H1 (cell line): ENCODE data around the gene GALNT5. TPM values are rescaled to one million over a fixed set of nuclear protein-coding genes. Genes with fewer than 3 reads are reported as not detected.

Experiments used
- CTCF ChIA-PET: fragments of 300-600 bp; sonication (Branson Sonifier 250); formaldehyde crosslinking; loops from one replicate; lab custom pipeline; 2021; ENCODE audit not compliant: partially characterized antibody; lab: Charles Lee
- POLR2A ChIA-PET: fragments of 300-600 bp; sonication (Branson Sonifier 250); formaldehyde crosslinking; loops from one replicate; lab custom pipeline; 2021; ENCODE audit warnings: inconsistent platforms; ENCODE audit not compliant: partially characterized antibody; lab: Charles Lee
- DNase-seq, 2 experiments: peaks; one replicate each; pipeline versions ENCODE4 v3.0.0 to v3.0.0-alpha.2; 2010 to 2022; ENCODE audit warnings: low spot score in 2 of 2, low read depth in 1 of 2, mixed read lengths in 1 of 2
- FAIRE-seq: peaks from 2 replicates; lab custom pipeline; 2011; peaks lifted over from hg19 to GRCh38; lab: Jason Lieb, UNC
- H2AFZ ChIP-seq: 2 replicates; pipeline ENCODE4 v1.8.1; 2012; ENCODE audit warnings: low read length, inconsistent platforms
- H2AK5ac ChIP-seq: 2 replicates; pipeline ENCODE4 v1.6.1; 2013; ENCODE audit warnings: low read depth, low read length
- H2BK120ac ChIP-seq: replicated peaks from 2 replicates; pipeline ENCODE3; 2013; ENCODE audit warnings: low read depth, low read length, inconsistent platforms
- H2BK12ac ChIP-seq: 2 replicates; pipeline ENCODE4 v1.6.1; 2013; ENCODE audit warnings: low read depth, low read length
- H2BK15ac ChIP-seq: 2 replicates; pipeline ENCODE4 v1.6.1; 2013; ENCODE audit warnings: low read length
- H2BK20ac ChIP-seq: 2 replicates; pipeline ENCODE4 v1.6.1; 2013; ENCODE audit warnings: low read length
- H2BK5ac ChIP-seq: 2 replicates; pipeline ENCODE4 v1.6.1; 2013; ENCODE audit warnings: low read depth, low read length
- H3K14ac ChIP-seq: 2 replicates; pipeline ENCODE4 v1.6.1; 2013; ENCODE audit warnings: inconsistent platforms; ENCODE audit not compliant: insufficient read length
- H3K18ac ChIP-seq: 2 replicates; pipeline ENCODE4 v1.6.1; 2013; ENCODE audit warnings: low read length; ENCODE audit errors: extremely low read depth
- H3K23ac ChIP-seq: 2 replicates; pipeline ENCODE4 v1.6.1; 2013; ENCODE audit warnings: inconsistent platforms; ENCODE audit not compliant: insufficient read length
- H3K23me2 ChIP-seq: 2 replicates; pipeline ENCODE4 v1.6.1; 2013; ENCODE audit warnings: low read depth, low read length
- H3K27ac ChIP-seq: 2 replicates; pipeline ENCODE4 v1.6.1; 2011; ENCODE audit warnings: low read depth, low read length, inconsistent platforms
- H3K27me3 ChIP-seq, 4 experiments: replicated peaks in 1 of 4; 1 replicate in 1 of 4; 2 replicates in 3 of 4; pipeline versions ENCODE4 v1.6.1 to v1.8.1; 2011 to 2013; ENCODE audit warnings: low read length in 3 of 4, mild to moderate bottlenecking in 3 of 4, inconsistent platforms in 2 of 4, mixed read lengths in 2 of 4, moderate library complexity in 1 of 4; ENCODE audit not compliant: control insufficient read depth in 3 of 4, insufficient read depth in 3 of 4; ENCODE audit errors: extremely low read depth in 1 of 4
- H3K36me3 ChIP-seq, 4 experiments: 2 replicates each; pipeline versions ENCODE4 v1.6.1 to v1.8.1; 2011 to 2013; ENCODE audit warnings: mild to moderate bottlenecking in 4 of 4, low read length in 3 of 4, moderate library complexity in 2 of 4, control low read depth in 1 of 4, inconsistent platforms in 1 of 4; ENCODE audit not compliant: insufficient read depth in 4 of 4, control insufficient read depth in 2 of 4
- H3K4ac ChIP-seq: replicated peaks from 2 replicates; pipeline ENCODE3; 2013; ENCODE audit warnings: low read length, low read depth, mixed read lengths, inconsistent platforms; ENCODE audit not compliant: insufficient read length
- H3K4me1 ChIP-seq, 4 experiments: replicated peaks in 1 of 4; 1 replicate in 1 of 4; 2 replicates in 3 of 4; pipeline versions ENCODE4 v1.6.1 to v1.8.1; 2011 to 2013; ENCODE audit warnings: low read length in 3 of 4, inconsistent platforms in 2 of 4, mixed read lengths in 1 of 4; ENCODE audit not compliant: insufficient read depth in 4 of 4, control insufficient read depth in 3 of 4
- H3K4me2 ChIP-seq, 2 experiments: 2 replicates each; pipeline versions ENCODE4 v1.6.1 to v1.8.1; 2011 to 2013; ENCODE audit warnings: low read depth in 2 of 2, low read length in 2 of 2, control low read depth in 1 of 2, inconsistent platforms in 1 of 2, mild to moderate bottlenecking in 1 of 2; ENCODE audit not compliant: insufficient read depth in 1 of 2
- H3K4me3 ChIP-seq, 4 experiments: fragments of 200-600, 300-600 bp in 1 of 4; sonication (generic), shearing (Covaris generic), sonication (Bioruptor Twin) in 1 of 4; 2 replicates each; pipeline versions ENCODE4 v1.5.1 to v1.8.1; 2011 to 2016; ENCODE audit warnings: low read length in 4 of 4, low read depth in 3 of 4, control low read depth in 2 of 4, inconsistent platforms in 2 of 4, mild to moderate bottlenecking in 2 of 4, mixed read lengths in 1 of 4, moderate library complexity in 1 of 4; ENCODE audit not compliant: insufficient read depth in 2 of 4; ENCODE audit errors: extremely low read depth in 1 of 4
- H3K56ac ChIP-seq: replicated peaks from 2 replicates; pipeline ENCODE3; 2013; ENCODE audit warnings: low read depth, mild to moderate bottlenecking, mixed read lengths, low read length, inconsistent platforms; ENCODE audit not compliant: insufficient read length
- H3K79me1 ChIP-seq: 2 replicates; pipeline ENCODE4 v1.6.1; 2013; ENCODE audit warnings: low read depth, low read length, control low read depth
- H3K79me2 ChIP-seq, 2 experiments: 2 replicates each; pipeline versions ENCODE4 v1.6.1 to v1.8.1; 2012 to 2013; ENCODE audit warnings: low read length in 2 of 2, mild to moderate bottlenecking in 2 of 2, inconsistent platforms in 1 of 2; ENCODE audit not compliant: insufficient read depth in 2 of 2, control insufficient read depth in 1 of 2
- H3K9ac ChIP-seq, 4 experiments: replicated peaks in 1 of 4; 1 replicate in 1 of 4; 2 replicates in 3 of 4; pipeline versions ENCODE4 v1.6.1 to v1.8.1; 2011 to 2013; ENCODE audit warnings: low read depth in 3 of 4, low read length in 3 of 4, control low read depth in 2 of 4, mild to moderate bottlenecking in 2 of 4, moderate library complexity in 2 of 4, inconsistent platforms in 1 of 4; ENCODE audit errors: extremely low read depth in 1 of 4
- H3K9me3 ChIP-seq, 2 experiments: 2 replicates each; pipeline versions ENCODE4 v1.6.1 to v1.8.1; 2012 to 2013; ENCODE audit warnings: mild to moderate bottlenecking in 2 of 2, moderate library complexity in 2 of 2, control low read depth in 1 of 2, inconsistent platforms in 1 of 2, low read depth in 1 of 2, low read length in 1 of 2, mixed read lengths in 1 of 2; ENCODE audit not compliant: insufficient read depth in 2 of 2
- H4K20me1 ChIP-seq, 2 experiments: replicated peaks in 1 of 2; 2 replicates each; pipeline versions ENCODE3 to v1.8.1; 2011 to 2013; ENCODE audit warnings: inconsistent platforms in 2 of 2, low read length in 2 of 2, mild to moderate bottlenecking in 1 of 2; ENCODE audit not compliant: insufficient read depth in 2 of 2, control insufficient read depth in 1 of 2
- H4K5ac ChIP-seq: 2 replicates; pipeline ENCODE4 v1.6.1; 2013; ENCODE audit warnings: low read length, low read depth, mixed read lengths, inconsistent platforms; ENCODE audit not compliant: insufficient read length
- H4K8ac ChIP-seq: 2 replicates; pipeline ENCODE4 v1.8.0; 2013; ENCODE audit warnings: mild to moderate bottlenecking, moderate library complexity, low read length, inconsistent platforms; ENCODE audit not compliant: insufficient read depth; ENCODE audit errors: extremely low read depth
- H4K91ac ChIP-seq: replicated peaks from 2 replicates; pipeline ENCODE3; 2013; ENCODE audit warnings: low read length, mixed read lengths, inconsistent platforms; ENCODE audit not compliant: insufficient read length
- ASH2L ChIP-seq: fragments of 200-600, 300-600 bp; sonication (generic); IDR thresholded peaks from one replicate; pipeline ENCODE4 v1.7.1; 2017; ENCODE audit warnings: low read length
- CBX8 ChIP-seq: fragments of 300-800, 300-1000 bp; sonication (generic); IDR thresholded peaks from 2 replicates; pipeline ENCODE4 v1.7.1; 2016; ENCODE audit warnings: low read depth, low read length, borderline replicate concordance
- CEBPB ChIP-seq: IDR thresholded peaks from 2 replicates; pipeline ENCODE4 v1.6.1; 2012; ENCODE audit warnings: low read depth, low read length
- GTF2F1 ChIP-seq: IDR thresholded peaks from 2 replicates; pipeline ENCODE4 v1.6.1; 2012; ENCODE audit warnings: low read depth, low read length, improper control_type of control experiment, borderline replicate concordance
- JUN ChIP-seq: IDR thresholded peaks from 2 replicates; pipeline ENCODE4 v1.6.1; 2011; ENCODE audit warnings: low read depth, mild to moderate bottlenecking, improper control_type of control experiment, low read length
- KDM5A ChIP-seq: fragments of 200-600 bp; IDR thresholded peaks from 2 replicates; pipeline ENCODE4 v1.7.1; 2012; ENCODE audit warnings: mild to moderate bottlenecking, low read length, inconsistent platforms, mixed read lengths
- NRF1 ChIP-seq: IDR thresholded peaks from 2 replicates; pipeline ENCODE4 v1.6.1; 2011; ENCODE audit warnings: mild to moderate bottlenecking, low read depth, low read length, improper control_type of control experiment
- RAD21 ChIP-seq, 2 experiments: IDR thresholded peaks in 1 of 2; conservative IDR thresholded peaks in 1 of 2; 2 replicates each; pipeline ENCODE4 v1.6.1; 2011; ENCODE audit warnings: low read depth in 2 of 2, low read length in 2 of 2, improper control_type of control experiment in 1 of 2, inconsistent platforms in 1 of 2, mild to moderate bottlenecking in 1 of 2, moderate library complexity in 1 of 2
- TCF12 ChIP-seq: IDR thresholded peaks from 2 replicates; pipeline ENCODE4 v1.6.1; 2011; ENCODE audit warnings: low read depth, mild to moderate bottlenecking, low read length
- polyA plus RNA-seq, 7 experiments: library from polyadenylated mRNA; depleted of rRNA in 3 of 7; stranded (reverse) in 5 of 7; unstranded in 2 of 7; fragments of >200 nt in 5 of 7; fragments of 200-250 nt in 2 of 7; gene quantifications; 1 replicate in 5 of 7; 2 replicates in 1 of 7; 4 replicates in 1 of 7; pipeline versions ENCODE4 v1.2.1 to v1.2.3, GENCODE V29; 2011 to 2013; ENCODE audit warnings: missing spikeins in 2 of 7, mixed read lengths in 2 of 7
- total RNA-seq: library from RNA; stranded (reverse); fragmentation: NEBNext Ultra II Directional; extraction: Animal tissue kit (Norgen Biotek cat#: 25700); gene quantifications from 2 replicates; pipeline ENCODE4 v1.2.1, GENCODE V29; 2021

GALNT5 gene
- total and polyA plus RNA-seq, 2 of the 8 experiments (the other 6 are each of a cell fraction or from before 2014, with no cell fraction given) = 0.02 to 0.06 TPM

DNA sequence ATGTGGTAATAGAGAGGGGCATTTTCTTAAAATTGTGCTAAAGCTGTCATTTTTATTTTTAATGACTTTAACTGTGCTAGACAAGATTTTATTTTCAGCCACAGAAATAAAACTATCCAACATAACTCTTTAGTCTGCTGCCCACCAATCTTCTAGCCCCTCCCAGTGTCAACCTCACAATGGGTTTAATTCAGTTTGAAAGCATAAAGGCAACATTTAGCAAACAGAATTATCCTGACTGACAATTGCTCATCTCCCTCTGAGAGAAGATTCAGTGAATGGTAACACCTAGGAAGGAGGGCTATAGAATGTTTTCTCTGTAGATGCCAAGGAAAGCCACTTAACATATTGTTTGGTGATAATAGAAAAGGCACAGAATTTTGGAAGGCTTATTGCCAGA lies 62.9 kb downstream of the GALNT5 start:
- no peak overlapping the region for H2AFZ ChIP-seq
- no peak overlapping the region for H2AK5ac ChIP-seq
- no peak overlapping the region for H2BK15ac ChIP-seq
- H3K18ac ChIP-seq = no peak overlapping the region
- TF ChIP-seq KDM5A = no peak
- no peak for TF ChIP-seq NRF1
- TF ChIP-seq CEBPB = no peak
- TF ChIP-seq CBX8 = no peak
- TF ChIP-seq TCF12 = no peak
- no peak for TF ChIP-seq ASH2L
- TF ChIP-seq GTF2F1 = no peak
- no peak for TF ChIP-seq RAD21 (IDR thresholded peaks at IDR 0.05 in 1 of 2, conservative IDR thresholded peaks at IDR 0.05 in 1 of 2; ENCODE audit: low read depth in 2 of 2, low read length in 2 of 2)
- TF ChIP-seq JUN = no peak
- no peaks in the 10 kb centered on the region for H3K79me2 ChIP-seq
- no peaks in the 10 kb centered on the region for H3K23me2 ChIP-seq
- H3K27ac ChIP-seq = no peak overlapping the region
- H3K56ac ChIP-seq = no peak overlapping the region
- H3K4me3 ChIP-seq = no peak overlapping the region
- no peaks in the 10 kb centered on the region for H3K27me3 ChIP-seq
- H4K8ac ChIP-seq = no peak overlapping the region
- no peak overlapping the region for H3K23ac ChIP-seq
- no peak overlapping the region for H3K14ac ChIP-seq
- H3K4me1 ChIP-seq = peaks cover 0 to 5% (median 3%) of the 10 kb centered on the region in 4 experiments; a peak in 6 of 7 replicates
- no peak overlapping the region for H3K4me2 ChIP-seq
- H2BK12ac ChIP-seq = no peak overlapping the region
- no peak overlapping the region for H2BK120ac ChIP-seq
- ChIA-PET POLR2A (no interaction called here), CTCF (interaction anchor here (2.6 to 4.5 kb wide), 3 partner anchors 14 to 19 kb away, joined by 16 to 24 read pairs (median 21); no protein-coding TSS in a partner anchor)
- H2BK20ac ChIP-seq = no peak overlapping the region
- H2BK5ac ChIP-seq = no peak overlapping the region
- DNase-seq (no peak), FAIRE-seq (no peak)
- no peaks in the 10 kb centered on the region for H3K36me3 ChIP-seq
- no peak overlapping the region for H3K4ac ChIP-seq
- no peaks in the 10 kb centered on the region for H3K9me3 ChIP-seq
- H4K20me1 ChIP-seq = no peaks in the 10 kb centered on the region
- H4K91ac ChIP-seq = no peak overlapping the region
- no peak overlapping the region for H4K5ac ChIP-seq
- no peaks in the 10 kb centered on the region for H3K79me1 ChIP-seq
- no peak overlapping the region for H3K9ac ChIP-seq
